Gastroesophageal sphincter (tissue), 4 donors: ENCODE data around the gene CRYBA2. TPM values are rescaled to one million over a fixed set of nuclear protein-coding genes. Genes with fewer than 3 reads are reported as not detected.

Experiments
- ATAC-seq: fragments of 150-250 bp; one replicate; pipeline ENCODE4 v1.9.1; 2016; ENCODE audit warnings: mild to moderate bottlenecking, moderate library complexity
- H3K27ac ChIP-seq, 4 donors: fragments of 200-600 bp; sonication (generic) in 3 of 4; 1 replicate in 3 of 4; 2 replicates in 1 of 4; pipeline ENCODE4 v1.5.1; 2016 to 2019
- H3K27me3 ChIP-seq: fragments of 200-600 bp; sonication (generic); one replicate; pipeline ENCODE4 v1.5.1; 2019
- H3K36me3 ChIP-seq, 2 donors: fragments of 200-600 bp; sonication (generic); one replicate each; pipeline ENCODE4 v1.5.1; 2019; ENCODE audit warnings: control low read depth in 1 of 2
- H3K4me1 ChIP-seq, 3 donors: fragments of 200-600 bp; sonication (generic); 1 replicate in 2 of 3; 2 replicates in 1 of 3; pipeline ENCODE4 v1.5.1; 2016 to 2019; ENCODE audit warnings: control low read depth in 2 of 3
- H3K4me3 ChIP-seq, 2 donors: fragments of 200-600 bp; sonication (generic); one replicate each; pipeline ENCODE4 v1.5.1; 2019; ENCODE audit warnings: mild to moderate bottlenecking in 1 of 2, moderate library complexity in 1 of 2
- H3K9me3 ChIP-seq, 3 donors: fragments of 200-600 bp; sonication (generic); one replicate each; pipeline ENCODE4 v1.5.1; 2017 to 2019; ENCODE audit warnings: control low read depth in 2 of 3
- CTCF ChIP-seq, 4 experiments: fragments of 200-600 bp in 2 of 4; fragments of 450-650 bp in 2 of 4; sonication (generic) in 1 of 4; IDR thresholded peaks; one replicate each; pipeline ENCODE4 v1.5.1; 2017 to 2019; ENCODE audit warnings: antibody characterized with exemption in 4 of 4, mild to moderate bottlenecking in 2 of 4, moderate library complexity in 2 of 4
- EP300 ChIP-seq: sonication (generic); formaldehyde crosslinking; IDR thresholded peaks from one replicate; pipeline ENCODE4 v1.6.1; 2017; ENCODE audit warnings: antibody characterized with exemption, mild to moderate bottlenecking
- POLR2A ChIP-seq, 2 donors: fragments of 450-650 bp; IDR thresholded peaks; one replicate each; pipeline ENCODE4 v1.6.1; 2017; ENCODE audit warnings: antibody characterized with exemption in 2 of 2, mild to moderate bottlenecking in 2 of 2, moderate library complexity in 1 of 2
- POLR2AphosphoS5 ChIP-seq: sonication (generic); formaldehyde crosslinking; IDR thresholded peaks from one replicate; pipeline ENCODE4 v1.6.1; 2017; ENCODE audit warnings: antibody characterized with exemption
- WGBS, 2 donors: methylation state at CpG; one replicate each; pipeline ENCODE4 v1.1.5; 2018; ENCODE audit warnings: low coverage in 1 of 2; 5-methylcytosine and 5-hydroxymethylcytosine counted together
- total RNA-seq, 4 donors: library from RNA; depleted of rRNA; stranded (reverse); fragments of >200 nt; gene quantifications; one replicate each; pipeline ENCODE4 v1.1.0, GENCODE V29; 2016

CRYBA2 gene
- total RNA-seq, 4 donors from 2014 or later = not detected

GRCh38 chr2:219001100-219001576, 7.9 kb upstream of the CRYBA2 start:
- H3K27me3 ChIP-seq = peaks cover 98% of the 10 kb centered on the region
- no peaks in the 10 kb centered on the region for H3K9me3 ChIP-seq
- TF ChIP-seq POLR2A (IDR thresholded peaks at IDR 0.05) (no peak), EP300 (no peak), POLR2AphosphoS5 (no peak), CTCF (IDR thresholded peaks at IDR 0.05) (no peak)
- H3K27ac ChIP-seq = no peak overlapping the region
- peaks cover 0 to 30% (median 23%) of the 10 kb centered on the region in 3 donors for H3K4me1 ChIP-seq
- no CpG with 5 or more reads among the region's 26 CpGs for WGBS, 2 donors
- no peak overlapping the region for H3K4me3 ChIP-seq
- ATAC-seq = no peak
- H3K36me3 ChIP-seq = no peaks in the 10 kb centered on the region

GRCh38 chr2:219000569-219000960, 7.3 kb upstream of the CRYBA2 start:
- peaks cover 98% of the 10 kb centered on the region for H3K27me3 ChIP-seq
- 0% methylated on average over 2 of the region's 8 CpGs; no CpG with 5 or more reads in 1 of the 2 donors for WGBS, 2 donors
- H3K27ac ChIP-seq = no peak overlapping the region

GRCh38 chr2:218999881-219000568, 6.8 kb upstream of the CRYBA2 start:
- peaks cover 0 to 38% (median 27%) of the 10 kb centered on the region in 3 donors for H3K4me1 ChIP-seq
- peaks cover 98% of the 10 kb centered on the region for H3K27me3 ChIP-seq
- no peak for ATAC-seq
- H3K4me3 ChIP-seq = no peak overlapping the region
- TF ChIP-seq CTCF (IDR thresholded peaks at IDR 0.05) (no peak), POLR2AphosphoS5 (no peak), POLR2A (IDR thresholded peaks at IDR 0.05) (no peak), EP300 (no peak)
- H3K36me3 ChIP-seq = no peaks in the 10 kb centered on the region
- H3K27ac ChIP-seq = no peak overlapping the region
- WGBS, 2 donors = 10% methylated on average over 2 of the region's 9 CpGs; no CpG with 5 or more reads in 1 of the 2 donors
- no peaks in the 10 kb centered on the region for H3K9me3 ChIP-seq

More at GRCh38 chr2:219000569-219000960, 7.3 kb upstream of the CRYBA2 start:
- no peaks in the 10 kb centered on the region for H3K36me3 ChIP-seq
- ATAC-seq = no peak
- peaks cover 0 to 35% (median 27%) of the 10 kb centered on the region in 3 donors for H3K4me1 ChIP-seq
- H3K9me3 ChIP-seq = no peaks in the 10 kb centered on the region
- no peak for TF ChIP-seq CTCF (IDR thresholded peaks at IDR 0.05)
- no peak for TF ChIP-seq POLR2AphosphoS5
- no peak for TF ChIP-seq EP300
- TF ChIP-seq POLR2A (IDR thresholded peaks at IDR 0.05) = no peak
- H3K4me3 ChIP-seq = no peak overlapping the region

- TF ChIP-seq POLR2A (IDR thresholded peaks at IDR 0.05) (no peak), EP300 (no peak), CTCF (IDR thresholded peaks at IDR 0.05) (no peak), POLR2AphosphoS5 (no peak)
- WGBS, 2 donors = 38 to 50% methylated on average over 5 to 7 of the region's 10 CpGs
- H3K27ac ChIP-seq = no peak overlapping the region
- peaks cover 98% of the 10 kb centered on the region for H3K27me3 ChIP-seq
- H3K4me3 ChIP-seq = no peak overlapping the region
- no peaks in the 10 kb centered on the region for H3K9me3 ChIP-seq
- H3K36me3 ChIP-seq = no peaks in the 10 kb centered on the region
- ATAC-seq = no peak
- H3K4me1 ChIP-seq = peaks cover 0 to 38% (median 27%) of the 10 kb centered on the region in 3 donors
These were observed 6.0 kb upstream of the CRYBA2 start for GRCh38 chr2:218999021-218999880.
